ENCODE results near the gene DDB1. TPM values are rescaled to one million over a fixed set of nuclear protein-coding genes. Genes with fewer than 3 reads are reported as not detected.
A peak's percentile ranks its signal among the peaks of the same experiment; 100 is the strongest.

DDB1 gene
- total and polyA plus RNA-seq, 2 of the 13 experiments (the other 11 are each of a cell fraction or from before 2014, with no cell fraction given) = 217 to 266 TPM

DNA sequence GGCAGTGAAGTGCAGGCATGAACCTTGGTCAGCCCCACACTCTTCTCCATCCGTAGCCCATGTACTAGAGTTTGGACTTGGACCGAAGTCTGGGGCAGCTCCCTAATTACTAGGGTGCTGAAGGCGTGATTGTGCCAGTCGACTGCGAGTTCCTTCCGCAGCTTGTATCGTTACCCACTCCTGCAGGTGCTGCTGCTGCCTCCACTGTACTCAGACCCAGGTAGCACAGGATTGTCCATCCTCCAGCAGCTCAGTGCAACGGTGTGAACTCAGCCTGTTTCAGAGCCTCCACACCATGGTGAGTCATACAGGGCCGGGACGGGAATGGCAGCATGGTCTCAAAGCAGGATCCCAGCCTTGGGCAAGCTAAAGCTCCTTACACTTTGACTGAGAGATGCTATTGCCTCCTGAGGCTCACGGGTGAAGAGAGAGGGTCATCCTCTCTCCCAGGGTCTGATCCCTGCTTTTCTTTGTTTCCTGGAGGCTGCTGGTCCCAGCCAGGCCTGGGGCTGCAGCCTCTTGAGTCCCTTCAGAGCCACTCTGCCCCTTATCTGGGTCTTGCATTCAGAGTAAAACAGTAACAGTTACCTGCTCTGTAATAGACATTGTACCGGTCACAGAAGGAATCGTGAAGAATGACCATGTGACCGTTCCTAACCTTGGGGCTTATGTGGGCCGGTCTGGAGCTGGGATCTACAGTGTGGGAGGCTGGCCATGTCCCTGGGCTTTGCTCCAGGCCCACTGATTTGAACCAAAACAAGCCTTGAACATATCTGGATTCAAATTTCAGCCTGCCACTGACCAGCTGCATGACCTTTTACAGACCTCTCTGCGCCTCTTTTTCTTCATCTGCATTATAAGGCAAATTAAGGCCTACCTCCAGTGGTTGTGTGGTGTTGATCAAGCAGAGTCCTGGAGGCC, 1.8 kb upstream of the DDB1 start (continued):
- TF ChIP-seq ZNF503 (CRISPR knock-in tag; IDR thresholded peaks at IDR 0.05) (no peak), HES4 (CRISPR knock-in tag; IDR thresholded peaks at IDR 0.05; ENCODE audit: borderline replicate concordance) (no peak), ZNF282 (IDR thresholded peaks at IDR 0.05; ENCODE audit: partially characterized antibody) (no peak), TOE1 (CRISPR knock-in tag; IDR thresholded peaks at IDR 0.05) (no peak), KMT2B (CRISPR knock-in tag; IDR thresholded peaks at IDR 0.05) (peak; percentile 19; the same call in 1 of the 2 replicates), DR1 (CRISPR knock-in tag; IDR thresholded peaks at IDR 0.05) (peak; percentile 81; the same call in 1 of the 2 replicates), ZKSCAN8 (CRISPR knock-in tag; IDR thresholded peaks at IDR 0.05; ENCODE audit: borderline replicate concordance) (0 out of 2 replicates have a peak, but pooled peaks have one; percentile 61), ZNF510 (CRISPR knock-in tag; IDR thresholded peaks at IDR 0.05; ENCODE audit: low read depth) (0 out of 2 replicates have a peak, but pooled peaks have one; percentile 62), SRSF1 (optimal IDR thresholded peaks at IDR 0.05; ENCODE audit: low read depth, low read length) (no peak), EEA1 (CRISPR knock-in tag; IDR thresholded peaks at IDR 0.05; ENCODE audit: borderline replicate concordance) (no peak), GATAD2A (CRISPR knock-in tag; IDR thresholded peaks at IDR 0.05) (peak; percentile 74), ZNF556 (CRISPR knock-in tag; IDR thresholded peaks at IDR 0.05; ENCODE audit: borderline replicate concordance) (peak; percentile 80; the same call in 1 of the 2 replicates), MEIS2 (CRISPR knock-in tag; IDR thresholded peaks at IDR 0.05) (no peak; the same call in 1 of the 2 replicates)
- TF ChIP-seq, protein P1, sequence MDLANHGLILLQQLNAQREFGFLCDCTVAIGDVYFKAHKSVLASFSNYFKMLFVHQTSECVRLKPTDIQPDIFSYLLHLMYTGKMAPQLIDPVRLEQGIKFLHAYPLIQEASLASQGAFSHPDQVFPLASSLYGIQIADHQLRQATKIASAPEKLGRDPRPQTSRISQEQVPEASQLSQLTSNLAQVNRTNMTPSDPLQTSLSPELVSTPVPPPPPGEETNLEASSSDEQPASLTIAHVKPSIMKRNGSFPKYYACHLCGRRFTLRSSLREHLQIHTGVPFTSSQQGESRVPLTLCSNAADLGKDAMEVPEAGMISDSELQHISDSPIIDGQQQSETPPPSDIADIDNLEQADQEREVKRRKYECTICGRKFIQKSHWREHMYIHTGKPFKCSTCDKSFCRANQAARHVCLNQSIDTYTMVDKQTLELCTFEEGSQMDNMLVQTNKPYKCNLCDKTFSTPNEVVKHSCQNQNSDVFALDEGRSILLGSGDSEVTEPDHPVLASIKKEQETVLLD (CRISPR knock-in tag; IDR thresholded peaks at IDR 0.05; ENCODE audit: low read depth) = 0 out of 2 replicates have a peak, but pooled peaks have one; percentile 31
- TF ChIP-seq, protein P2, sequence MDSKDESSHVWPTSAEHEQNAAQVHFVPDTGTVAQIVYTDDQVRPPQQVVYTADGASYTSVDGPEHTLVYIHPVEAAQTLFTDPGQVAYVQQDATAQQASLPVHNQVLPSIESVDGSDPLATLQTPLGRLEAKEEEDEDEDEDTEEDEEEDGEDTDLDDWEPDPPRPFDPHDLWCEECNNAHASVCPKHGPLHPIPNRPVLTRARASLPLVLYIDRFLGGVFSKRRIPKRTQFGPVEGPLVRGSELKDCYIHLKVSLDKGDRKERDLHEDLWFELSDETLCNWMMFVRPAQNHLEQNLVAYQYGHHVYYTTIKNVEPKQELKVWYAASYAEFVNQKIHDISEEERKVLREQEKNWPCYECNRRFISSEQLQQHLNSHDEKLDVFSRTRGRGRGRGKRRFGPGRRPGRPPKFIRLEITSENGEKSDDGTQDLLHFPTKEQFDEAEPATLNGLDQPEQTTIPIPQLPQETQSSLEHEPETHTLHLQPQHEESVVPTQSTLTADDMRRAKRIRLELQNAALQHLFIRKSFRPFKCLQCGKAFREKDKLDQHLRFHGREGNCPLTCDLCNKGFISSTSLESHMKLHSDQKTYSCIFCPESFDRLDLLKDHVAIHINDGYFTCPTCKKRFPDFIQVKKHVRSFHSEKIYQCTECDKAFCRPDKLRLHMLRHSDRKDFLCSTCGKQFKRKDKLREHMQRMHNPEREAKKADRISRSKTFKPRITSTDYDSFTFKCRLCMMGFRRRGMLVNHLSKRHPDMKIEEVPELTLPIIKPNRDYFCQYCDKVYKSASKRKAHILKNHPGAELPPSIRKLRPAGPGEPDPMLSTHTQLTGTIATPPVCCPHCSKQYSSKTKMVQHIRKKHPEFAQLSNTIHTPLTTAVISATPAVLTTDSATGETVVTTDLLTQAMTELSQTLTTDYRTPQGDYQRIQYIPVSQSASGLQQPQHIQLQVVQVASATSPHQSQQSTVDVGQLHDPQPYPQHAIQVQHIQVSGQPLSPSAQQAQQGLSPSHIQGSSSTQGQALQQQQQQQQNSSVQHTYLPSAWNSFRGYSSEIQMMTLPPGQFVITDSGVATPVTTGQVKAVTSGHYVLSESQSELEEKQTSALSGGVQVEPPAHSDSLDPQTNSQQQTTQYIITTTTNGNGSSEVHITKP (CRISPR knock-in tag; IDR thresholded peaks at IDR 0.05; ENCODE audit: low read depth) = peak; percentile 17; the same call in 1 of the 2 replicates
- TF ChIP-seq, protein P3, sequence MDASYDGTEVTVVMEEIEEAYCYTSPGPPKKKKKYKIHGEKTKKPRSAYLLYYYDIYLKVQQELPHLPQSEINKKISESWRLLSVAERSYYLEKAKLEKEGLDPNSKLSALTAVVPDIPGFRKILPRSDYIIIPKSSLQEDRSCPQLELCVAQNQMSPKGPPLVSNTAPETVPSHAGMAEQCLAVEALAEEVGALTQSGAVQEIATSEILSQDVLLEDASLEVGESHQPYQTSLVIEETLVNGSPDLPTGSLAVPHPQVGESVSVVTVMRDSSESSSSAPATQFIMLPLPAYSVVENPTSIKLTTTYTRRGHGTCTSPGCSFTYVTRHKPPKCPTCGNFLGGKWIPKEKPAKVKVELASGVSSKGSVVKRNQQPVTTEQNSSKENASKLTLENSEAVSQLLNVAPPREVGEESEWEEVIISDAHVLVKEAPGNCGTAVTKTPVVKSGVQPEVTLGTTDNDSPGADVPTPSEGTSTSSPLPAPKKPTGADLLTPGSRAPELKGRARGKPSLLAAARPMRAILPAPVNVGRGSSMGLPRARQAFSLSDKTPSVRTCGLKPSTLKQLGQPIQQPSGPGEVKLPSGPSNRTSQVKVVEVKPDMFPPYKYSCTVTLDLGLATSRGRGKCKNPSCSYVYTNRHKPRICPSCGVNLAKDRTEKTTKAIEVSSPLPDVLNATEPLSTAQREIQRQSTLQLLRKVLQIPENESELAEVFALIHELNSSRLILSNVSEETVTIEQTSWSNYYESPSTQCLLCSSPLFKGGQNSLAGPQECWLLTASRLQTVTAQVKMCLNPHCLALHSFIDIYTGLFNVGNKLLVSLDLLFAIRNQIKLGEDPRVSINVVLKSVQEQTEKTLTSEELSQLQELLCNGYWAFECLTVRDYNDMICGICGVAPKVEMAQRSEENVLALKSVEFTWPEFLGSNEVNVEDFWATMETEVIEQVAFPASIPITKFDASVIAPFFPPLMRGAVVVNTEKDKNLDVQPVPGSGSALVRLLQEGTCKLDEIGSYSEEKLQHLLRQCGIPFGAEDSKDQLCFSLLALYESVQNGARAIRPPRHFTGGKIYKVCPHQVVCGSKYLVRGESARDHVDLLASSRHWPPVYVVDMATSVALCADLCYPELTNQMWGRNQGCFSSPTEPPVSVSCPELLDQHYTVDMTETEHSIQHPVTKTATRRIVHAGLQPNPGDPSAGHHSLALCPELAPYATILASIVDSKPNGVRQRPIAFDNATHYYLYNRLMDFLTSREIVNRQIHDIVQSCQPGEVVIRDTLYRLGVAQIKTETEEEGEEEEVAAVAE (CRISPR knock-in tag; IDR thresholded peaks at IDR 0.05; ENCODE audit: borderline replicate concordance) = 0 out of 2 replicates have a peak, but pooled peaks have one; percentile 42
